ENCODE data around the gene RCOR2.

Gene RCOR2

DNA sequence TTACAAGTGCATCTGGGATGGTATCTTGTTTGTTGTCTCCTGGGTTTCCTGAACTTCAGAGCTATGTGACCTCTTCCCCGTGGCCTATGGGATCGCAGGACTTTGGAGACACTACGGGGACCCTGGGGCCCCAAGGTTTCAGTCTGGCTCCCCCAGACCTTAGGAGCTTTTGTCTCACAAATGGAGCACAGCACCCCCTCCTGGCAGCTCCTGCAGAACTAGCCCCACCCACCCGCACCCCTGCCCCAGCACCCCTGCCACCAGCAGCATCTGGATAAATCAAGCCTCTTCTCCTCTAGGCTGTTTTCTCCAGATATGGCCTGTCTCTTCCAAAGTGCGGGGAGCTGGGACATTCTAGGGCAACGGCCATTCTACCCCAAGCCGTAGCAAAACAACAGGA, 10.4 kb downstream of the RCOR2 start:
- Histone ChIP-seq H3K36me3 (replicated peaks; ENCODE audit: insufficient read depth, low read length) (peaks cover 4% of the 10 kb centered on the region; the same call in 1 of the 2 replicates), H3K27ac (ENCODE audit: low read length) (no peak overlapping the region), H3K9ac (ENCODE audit: low read length) (no peak overlapping the region), H4K20me1 (ENCODE audit: insufficient read depth, low read length) (no peaks in the 10 kb centered on the region), H3K79me2 (ENCODE audit: low read length) (no peaks in the 10 kb centered on the region), H3K4me2 (ENCODE audit: low read depth, low read length) (no peak overlapping the region), H3K4me3 (ENCODE audit: low read length) (no peak overlapping the region), H3F3A (ENCODE audit: insufficient read depth, low read length) (no peaks in the 10 kb centered on the region), H3K27me3 (replicated peaks; ENCODE audit: insufficient read depth, low read length) (no peaks in the 10 kb centered on the region), H2AFZ (ENCODE audit: low read length) (no peak overlapping the region), H3K9me3 (replicated peaks; ENCODE audit: insufficient read depth, low read length) (no peaks in the 10 kb centered on the region), H3K4me1 (ENCODE audit: low read length) (no peaks in the 10 kb centered on the region), H3K9me2 (replicated peaks; ENCODE audit: insufficient read depth, low read length) (no peaks in the 10 kb centered on the region)
- DNase-seq: no peak
- TF ChIP-seq CTCF (IDR thresholded peaks at IDR 0.05; ENCODE audit: low read length) (no peak), EZH2 (optimal IDR thresholded peaks at IDR 0.05; ENCODE audit: low read depth, low read length) (no peak), EZH2phosphoT487 (IDR thresholded peaks at IDR 0.05; ENCODE audit: low read length) (no peak)

DNA sequence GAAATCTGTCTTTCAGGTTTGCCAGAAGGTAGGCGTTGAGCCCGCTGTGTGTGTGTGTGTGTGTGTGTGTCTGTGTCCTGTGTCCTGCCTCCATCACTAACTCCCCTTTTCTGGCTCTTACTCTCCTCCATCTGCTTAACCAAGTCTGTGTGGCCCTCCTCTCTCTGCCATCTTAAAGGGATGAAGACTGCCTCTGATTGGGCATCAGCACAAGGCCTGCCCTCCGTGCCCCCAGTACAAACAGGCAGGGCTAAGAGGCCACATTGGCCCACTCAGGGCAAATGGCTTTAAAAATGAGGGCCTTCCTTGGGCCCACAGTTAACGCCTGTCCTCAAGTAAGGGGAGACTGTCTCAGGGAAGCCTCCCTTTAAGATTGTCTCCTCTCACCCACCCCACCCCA, 10.9 kb downstream of the RCOR2 start:
- no peak for TF ChIP-seq EZH2phosphoT487 (IDR thresholded peaks at IDR 0.05; ENCODE audit: low read length)
- TF ChIP-seq EZH2 (optimal IDR thresholded peaks at IDR 0.05; ENCODE audit: low read depth, low read length): no peak
- Histone ChIP-seq H3K36me3 (replicated peaks; ENCODE audit: insufficient read depth, low read length) (peaks cover 4% of the 10 kb centered on the region; the same call in 1 of the 2 replicates), H3F3A (ENCODE audit: insufficient read depth, low read length) (no peaks in the 10 kb centered on the region)

GRCh38 chr11:63905179-63905578, 11.8 kb downstream of the RCOR2 start:
- Histone ChIP-seq H3K4me2 (ENCODE audit: low read depth, low read length) (no peak overlapping the region), H3K9ac (ENCODE audit: low read length) (no peak overlapping the region)

More for the DNA sequence above, 10.9 kb downstream of the RCOR2 start:
- no peak overlapping the region for H3K4me2 ChIP-seq (ENCODE audit: low read depth, low read length)
- no peak overlapping the region for H3K27ac ChIP-seq (ENCODE audit: low read length)
- H3K9ac ChIP-seq (ENCODE audit: low read length): no peak overlapping the region
- no peaks in the 10 kb centered on the region for H3K79me2 ChIP-seq (ENCODE audit: low read length)
- no peaks in the 10 kb centered on the region for H3K9me3 ChIP-seq (replicated peaks; ENCODE audit: insufficient read depth, low read length)
- H3K27me3 ChIP-seq (replicated peaks; ENCODE audit: insufficient read depth, low read length): no peaks in the 10 kb centered on the region
- H2AFZ ChIP-seq (ENCODE audit: low read length): no peak overlapping the region
- no peak for DNase-seq
- no peaks in the 10 kb centered on the region for H3K9me2 ChIP-seq (replicated peaks; ENCODE audit: insufficient read depth, low read length)
- H3K4me3 ChIP-seq (ENCODE audit: low read length): no peak overlapping the region
- H4K20me1 ChIP-seq (ENCODE audit: insufficient read depth, low read length): no peaks in the 10 kb centered on the region
- H3K4me1 ChIP-seq (ENCODE audit: low read length): no peaks in the 10 kb centered on the region

More at GRCh38 chr11:63905179-63905578, 11.8 kb downstream of the RCOR2 start:
- Histone ChIP-seq H3K9me2 (replicated peaks; ENCODE audit: insufficient read depth, low read length) (no peaks in the 10 kb centered on the region), H3F3A (ENCODE audit: insufficient read depth, low read length) (no peaks in the 10 kb centered on the region), H3K27me3 (replicated peaks; ENCODE audit: insufficient read depth, low read length) (no peaks in the 10 kb centered on the region), H4K20me1 (ENCODE audit: insufficient read depth, low read length) (no peaks in the 10 kb centered on the region), H3K36me3 (replicated peaks; ENCODE audit: insufficient read depth, low read length) (peaks cover 4% of the 10 kb centered on the region; the same call in 1 of the 2 replicates), H3K79me2 (ENCODE audit: low read length) (no peaks in the 10 kb centered on the region), H3K4me1 (ENCODE audit: low read length) (no peaks in the 10 kb centered on the region), H3K9me3 (replicated peaks; ENCODE audit: insufficient read depth, low read length) (no peaks in the 10 kb centered on the region), H2AFZ (ENCODE audit: low read length) (no peak overlapping the region), H3K27ac (ENCODE audit: low read length) (no peak overlapping the region), H3K4me3 (ENCODE audit: low read length) (no peak overlapping the region)
- TF ChIP-seq CTCF (IDR thresholded peaks at IDR 0.05; ENCODE audit: low read length): no peak
- no peak for TF ChIP-seq EZH2phosphoT487 (IDR thresholded peaks at IDR 0.05; ENCODE audit: low read length)
- TF ChIP-seq EZH2 (optimal IDR thresholded peaks at IDR 0.05; ENCODE audit: low read depth, low read length): no peak
- DNase-seq: no peak
